Caki2 (cell line): Measurements from ENCODE around the gene MAPRE3. TPM values are rescaled to one million over a fixed set of nuclear protein-coding genes. Genes with fewer than 3 reads are reported as not detected.

Experiments
- DNase-seq: peaks from one replicate; pipeline ENCODE4 v3.0.0-alpha.2; 2015; ENCODE audit warnings: low read depth
- in situ Hi-C: cut with HindIII; loops from 2 replicates; pipeline ENCODE4 v1.10.0; 2016; ENCODE audit warnings: low sequenced_read_pairs, low pct_unique_long_range_greater_than_20kb, mixed read lengths
- total RNA-seq: library from RNA; depleted of rRNA; stranded (reverse); fragments of >200 nt; shearing (Covaris generic); gene quantifications from 2 replicates; pipeline ENCODE4 v1.2.3, GENCODE V29; 2014; ENCODE audit warnings: low replicate concordance

The MAPRE3 gene
- total RNA-seq, 1 experiment from 2014 or later = 33.5 TPM

- in situ Hi-C loops = no loop called here
- no peak for DNase-seq
These were observed 54.9 kb downstream of the MAPRE3 start for GRCh38 chr2:27025281-27025800.

- in situ Hi-C loops = no loop called here
These were observed 55.7 kb downstream of the MAPRE3 start for GRCh38 chr2:27025861-27026851.

GRCh38 chr2:27027211-27027651 is 56.8 kb downstream of the MAPRE3 start:
- in situ Hi-C loops = no loop called here
- no peak for DNase-seq

More at GRCh38 chr2:27025861-27026851, 55.7 kb downstream of the MAPRE3 start:
- DNase-seq = no peak

GRCh38 chr2:27029051-27029450 is 58.6 kb downstream of the MAPRE3 start:
- DNase-seq = peak; percentile 56
- in situ Hi-C loops = no loop called here

- in situ Hi-C loops = no loop called here
- DNase-seq = peak; percentile 88
These were observed 62.2 kb downstream of the MAPRE3 start, which contains the start of gene TMEM214 for GRCh38 chr2:27032495-27033252. Gene TMEM214 (plus strand): TSS chr2:27032965. CDS start chr2:27033016, 51 bp downstream.

GRCh38 chr2:27033253-27033852 is 62.9 kb downstream of the MAPRE3 start:
- in situ Hi-C loops = no loop called here

GRCh38 chr2:27038012-27038411 is 67.6 kb downstream of the MAPRE3 start:
- no peak for DNase-seq
- in situ Hi-C loops = no loop called here

More at GRCh38 chr2:27033253-27033852, 62.9 kb downstream of the MAPRE3 start:
- no peak for DNase-seq

GRCh38 chr2:27038631-27039339 is 68.3 kb downstream of the MAPRE3 start:
- no peak for DNase-seq
- in situ Hi-C loops = no loop called here

- no peak for DNase-seq
- in situ Hi-C loops = no loop called here
These were observed 69.0 kb downstream of the MAPRE3 start for GRCh38 chr2:27039426-27039825.

- in situ Hi-C loops = no loop called here
- no peak for DNase-seq
These were observed 69.4 kb downstream of the MAPRE3 start for GRCh38 chr2:27039871-27040270.

- in situ Hi-C loops = no loop called here
- no peak for DNase-seq
These were observed 69.8 kb downstream of the MAPRE3 start for GRCh38 chr2:27040282-27040681.

- in situ Hi-C loops = no loop called here
- peak; percentile 68 for DNase-seq
These were observed 71.3 kb downstream of the MAPRE3 start for GRCh38 chr2:27041752-27042151.

GRCh38 chr2:27042159-27042661 is 71.8 kb downstream of the MAPRE3 start:
- in situ Hi-C loops = no loop called here
- DNase-seq = peak; percentile 76

- in situ Hi-C loops = no loop called here
- no peak for DNase-seq
These were observed 72.7 kb downstream of the MAPRE3 start for GRCh38 chr2:27042985-27043634.

GRCh38 chr2:27049422-27050280 is 79.2 kb downstream of the MAPRE3 start:
- no peak for DNase-seq
- in situ Hi-C loops = no loop called here

- peak; percentile 98 for DNase-seq
- in situ Hi-C loops = no loop called here
These were observed 80.0 kb downstream of the MAPRE3 start for GRCh38 chr2:27050281-27050995.
